ENCODE results near the gene MEIS3.

GRCh38 chr19:47370045-47370611 lies 49.2 kb downstream of the MEIS3 start:
- TF ChIP-seq, protein P1, sequence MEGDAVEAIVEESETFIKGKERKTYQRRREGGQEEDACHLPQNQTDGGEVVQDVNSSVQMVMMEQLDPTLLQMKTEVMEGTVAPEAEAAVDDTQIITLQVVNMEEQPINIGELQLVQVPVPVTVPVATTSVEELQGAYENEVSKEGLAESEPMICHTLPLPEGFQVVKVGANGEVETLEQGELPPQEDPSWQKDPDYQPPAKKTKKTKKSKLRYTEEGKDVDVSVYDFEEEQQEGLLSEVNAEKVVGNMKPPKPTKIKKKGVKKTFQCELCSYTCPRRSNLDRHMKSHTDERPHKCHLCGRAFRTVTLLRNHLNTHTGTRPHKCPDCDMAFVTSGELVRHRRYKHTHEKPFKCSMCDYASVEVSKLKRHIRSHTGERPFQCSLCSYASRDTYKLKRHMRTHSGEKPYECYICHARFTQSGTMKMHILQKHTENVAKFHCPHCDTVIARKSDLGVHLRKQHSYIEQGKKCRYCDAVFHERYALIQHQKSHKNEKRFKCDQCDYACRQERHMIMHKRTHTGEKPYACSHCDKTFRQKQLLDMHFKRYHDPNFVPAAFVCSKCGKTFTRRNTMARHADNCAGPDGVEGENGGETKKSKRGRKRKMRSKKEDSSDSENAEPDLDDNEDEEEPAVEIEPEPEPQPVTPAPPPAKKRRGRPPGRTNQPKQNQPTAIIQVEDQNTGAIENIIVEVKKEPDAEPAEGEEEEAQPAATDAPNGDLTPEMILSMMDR (conservative IDR thresholded peaks at IDR 0.05; ENCODE audit: low read depth, low read length): no peak
- no peak for TF ChIP-seq EZH2 (IDR thresholded peaks at IDR 0.05; ENCODE audit: borderline replicate concordance, low read depth, low read length, poor library complexity, severe bottlenecking)

Measured in A673 (cell line).